ENCODE measurements around the gene ZNF365. TPM values are rescaled to one million over a fixed set of nuclear protein-coding genes. Genes with fewer than 3 reads are reported as not detected.

The ZNF365 gene
- total and polyA plus RNA-seq, 2 of the 8 experiments (the other 6 are each of a cell fraction or from before 2014, with no cell fraction given) = 0.41 to 0.43 TPM

GRCh38 chr10:62433181-62433692 lies 59.1 kb downstream of the ZNF365 start:
- Histone ChIP-seq H4K5ac (ENCODE audit: insufficient read length, low read depth, low read length) (no peak overlapping the region), H4K8ac (ENCODE audit: extremely low read depth, insufficient read depth, low read length) (no peak overlapping the region), H2BK12ac (ENCODE audit: low read depth, low read length) (no peak overlapping the region), H2AFZ (ENCODE audit: low read length) (no peak overlapping the region), H3K79me2 (ENCODE audit: control insufficient read depth in 1 of 2, insufficient read depth in 2 of 2, low read length in 2 of 2) (no peaks in the 10 kb centered on the region), H3K9ac (replicated peaks in 1 of 4; ENCODE audit: extremely low read depth in 1 of 4, low read depth in 3 of 4, low read length in 3 of 4) (no peak overlapping the region), H3K23me2 (ENCODE audit: low read depth, low read length) (no peaks in the 10 kb centered on the region), H3K27ac (ENCODE audit: low read depth, low read length) (no peak overlapping the region), H3K36me3 (ENCODE audit: control insufficient read depth in 2 of 4, insufficient read depth in 4 of 4, low read length in 3 of 4) (no peaks in the 10 kb centered on the region), H2BK20ac (ENCODE audit: low read length) (no peak overlapping the region), H4K91ac (replicated peaks; ENCODE audit: insufficient read length, low read length) (no peak overlapping the region), H3K4me1 (replicated peaks in 1 of 4; ENCODE audit: control insufficient read depth in 3 of 4, insufficient read depth in 4 of 4, low read length in 3 of 4) (no peaks in the 10 kb centered on the region), H3K4me2 (ENCODE audit: insufficient read depth in 1 of 2, low read depth in 2 of 2, low read length in 2 of 2) (no peak overlapping the region), H3K23ac (ENCODE audit: insufficient read length) (no peak overlapping the region), H2AK5ac (ENCODE audit: low read depth, low read length) (no peak overlapping the region), H3K9me3 (ENCODE audit: insufficient read depth in 2 of 2, low read depth in 1 of 2, low read length in 1 of 2) (no peaks in the 10 kb centered on the region), H3K18ac (ENCODE audit: extremely low read depth, low read length) (no peak overlapping the region), H3K79me1 (ENCODE audit: low read depth, low read length) (no peaks in the 10 kb centered on the region), H4K20me1 (replicated peaks in 1 of 2; ENCODE audit: control insufficient read depth in 1 of 2, insufficient read depth in 2 of 2, low read length in 2 of 2) (no peaks in the 10 kb centered on the region), H3K4ac (replicated peaks; ENCODE audit: insufficient read length, low read depth, low read length) (no peak overlapping the region), H2BK5ac (ENCODE audit: low read depth, low read length) (no peak overlapping the region), H3K14ac (ENCODE audit: insufficient read length) (no peak overlapping the region), H2BK15ac (ENCODE audit: low read length) (no peak overlapping the region), H3K56ac (replicated peaks; ENCODE audit: insufficient read length, low read depth, low read length) (no peak overlapping the region), H2BK120ac (replicated peaks; ENCODE audit: low read depth, low read length) (no peak overlapping the region), H3K27me3 (replicated peaks in 1 of 4; ENCODE audit: control insufficient read depth in 3 of 4, extremely low read depth in 1 of 4, insufficient read depth in 3 of 4, low read length in 3 of 4) (peaks cover 0 to 2% (median under 1%) of the 10 kb centered on the region in 4 experiments; a peak in 3 of 7 replicates), H3K4me3 (ENCODE audit: extremely low read depth in 1 of 4, insufficient read depth in 2 of 4, low read depth in 3 of 4, low read length in 4 of 4) (no peak overlapping the region)
- DNase-seq (ENCODE audit: low read depth in 1 of 2, low spot score in 2 of 2) (no peak), FAIRE-seq (no peak)
- POLR2A ChIA-PET (ENCODE audit: partially characterized antibody) = no interaction called here
- CTCF ChIA-PET (ENCODE audit: partially characterized antibody) = interaction anchor here (1.2 kb wide), 1 partner anchor 9 kb away, joined by 3 read pairs; no protein-coding TSS in a partner anchor
- WGBS, 2 experiments (ENCODE audit: extremely low coverage in 1 of 2, insufficient coverage in 1 of 2, insufficient read length in 1 of 2, insufficient replicate concordance in 2 of 2, low coverage in 1 of 2, low lambda C conversion rate in 2 of 2, missing lambda C conversion rate in 1 of 2) = 89% methylated on average over 5 of the region's 5 CpGs; no CpG with 5 or more reads in 1 of the 2 experiments
- no peak for TF ChIP-seq JUND (IDR thresholded peaks at IDR 0.05; ENCODE audit: low read length)
- TF ChIP-seq TAF1 (IDR thresholded peaks at IDR 0.05; ENCODE audit: low read depth, low read length) = no peak
- no peak for TF ChIP-seq TBP (IDR thresholded peaks at IDR 0.05; ENCODE audit: low read depth, low read length)
- TF ChIP-seq SUZ12 (IDR thresholded peaks at IDR 0.05; ENCODE audit: low read length) = no peak
- no peak for TF ChIP-seq ATF3 (IDR thresholded peaks at IDR 0.05; ENCODE audit: insufficient read depth, low read depth, low read length)
- no peak for TF ChIP-seq SAP30 (IDR thresholded peaks at IDR 0.05; ENCODE audit: insufficient read depth, insufficient replicate concordance, low read length)
- no peak for TF ChIP-seq RXRA (IDR thresholded peaks at IDR 0.05; ENCODE audit: insufficient read depth, low read depth, low read length)
- no peak for TF ChIP-seq NANOG (IDR thresholded peaks at IDR 0.05; ENCODE audit: insufficient read depth, low read depth, low read length, poor library complexity, severe bottlenecking)
- TF ChIP-seq HDAC6 (IDR thresholded peaks at IDR 0.05; ENCODE audit: low read depth, low read length) = no peak
- no peak for TF ChIP-seq E2F6 (IDR thresholded peaks at IDR 0.05)
- TF ChIP-seq MAX (IDR thresholded peaks at IDR 0.05) = no peak
- TF ChIP-seq HDAC2 (IDR thresholded peaks at IDR 0.05; ENCODE audit: borderline replicate concordance in 1 of 2, low read depth in 2 of 2, low read length in 2 of 2) = no peak

Data from H1 (cell line).